MM.1S (cell line): ENCODE data around the gene MAD1L1.

ENCODE experiments used
- CTCF ChIP-seq: fragments of 300-600 bp; sonication (generic); IDR thresholded peaks from 2 replicates; pipeline ENCODE4 v1.5.1; 2016; ENCODE audit warnings: antibody characterized with exemption, low read length, mixed read lengths
- EZH2 ChIP-seq: fragments of 300-600 bp; sonication (generic); optimal IDR thresholded peaks from 2 replicates; pipeline ENCODE3; 2017; ENCODE audit warnings: low read depth, mild to moderate bottlenecking, antibody characterized with exemption, low read length, mixed read lengths

- TF ChIP-seq CTCF = no peak
- TF ChIP-seq EZH2 = no peak
Measured at GRCh38 chr7:2230226-2230625, 2.5 kb downstream of the MAD1L1 start.
